Measurements from ENCODE around the gene CCK.

The CCK gene

DNA sequence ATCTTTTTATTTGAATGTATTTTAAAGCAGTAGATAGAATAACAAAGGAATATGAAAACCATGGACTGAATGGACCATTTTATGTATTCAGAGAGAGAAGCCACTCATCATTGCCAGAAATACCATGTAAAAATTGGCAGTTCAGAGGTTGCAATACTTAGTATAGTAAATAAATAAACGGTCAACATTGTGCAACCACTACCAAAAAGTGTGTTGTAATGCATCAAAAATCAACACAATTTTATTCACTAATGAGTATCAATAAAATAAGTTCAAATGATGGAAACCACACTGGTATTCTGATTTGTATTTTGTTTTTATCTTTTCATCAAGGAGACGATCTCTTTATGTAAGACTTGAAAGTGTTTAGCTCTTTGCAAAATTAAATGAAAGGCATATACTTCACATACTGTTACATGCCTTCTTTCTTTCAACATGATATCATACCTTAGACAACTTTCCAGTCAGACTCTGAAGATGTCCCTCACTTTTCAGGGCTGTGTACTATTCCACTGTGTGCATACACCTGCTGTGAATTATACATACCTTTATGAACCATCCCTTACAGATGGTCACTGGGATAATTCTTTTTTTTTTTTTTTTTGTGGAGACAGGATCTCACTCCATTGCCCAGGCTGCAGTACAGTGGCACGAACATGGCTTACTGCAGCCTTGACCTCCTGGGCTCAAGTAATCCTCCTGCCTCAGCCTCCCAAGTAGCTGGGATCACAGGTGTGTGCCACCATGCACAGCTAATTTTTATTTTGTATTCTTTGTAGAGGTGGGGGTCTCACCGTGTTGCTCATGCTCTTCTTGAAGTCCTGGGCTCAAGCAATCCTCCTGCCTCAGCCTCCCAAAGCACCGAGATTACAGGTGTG lies 40.3 kb downstream of the CCK start:
- TF ChIP-seq, protein P1, sequence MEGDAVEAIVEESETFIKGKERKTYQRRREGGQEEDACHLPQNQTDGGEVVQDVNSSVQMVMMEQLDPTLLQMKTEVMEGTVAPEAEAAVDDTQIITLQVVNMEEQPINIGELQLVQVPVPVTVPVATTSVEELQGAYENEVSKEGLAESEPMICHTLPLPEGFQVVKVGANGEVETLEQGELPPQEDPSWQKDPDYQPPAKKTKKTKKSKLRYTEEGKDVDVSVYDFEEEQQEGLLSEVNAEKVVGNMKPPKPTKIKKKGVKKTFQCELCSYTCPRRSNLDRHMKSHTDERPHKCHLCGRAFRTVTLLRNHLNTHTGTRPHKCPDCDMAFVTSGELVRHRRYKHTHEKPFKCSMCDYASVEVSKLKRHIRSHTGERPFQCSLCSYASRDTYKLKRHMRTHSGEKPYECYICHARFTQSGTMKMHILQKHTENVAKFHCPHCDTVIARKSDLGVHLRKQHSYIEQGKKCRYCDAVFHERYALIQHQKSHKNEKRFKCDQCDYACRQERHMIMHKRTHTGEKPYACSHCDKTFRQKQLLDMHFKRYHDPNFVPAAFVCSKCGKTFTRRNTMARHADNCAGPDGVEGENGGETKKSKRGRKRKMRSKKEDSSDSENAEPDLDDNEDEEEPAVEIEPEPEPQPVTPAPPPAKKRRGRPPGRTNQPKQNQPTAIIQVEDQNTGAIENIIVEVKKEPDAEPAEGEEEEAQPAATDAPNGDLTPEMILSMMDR (IDR thresholded peaks at IDR 0.05; ENCODE audit: borderline replicate concordance, insufficient read depth, low read depth, low read length), result no peak
- H3K4me3 ChIP-seq (ENCODE audit: low read depth, low read length), result no peak overlapping the region

GRCh38 chr3:42224658-42225421 lies 41.1 kb downstream of the CCK start:
- TF ChIP-seq, protein P1 (IDR thresholded peaks at IDR 0.05; ENCODE audit: borderline replicate concordance, insufficient read depth, low read depth, low read length), result no peak
- H3K4me3 ChIP-seq (ENCODE audit: low read depth, low read length), result no peak overlapping the region

DNA sequence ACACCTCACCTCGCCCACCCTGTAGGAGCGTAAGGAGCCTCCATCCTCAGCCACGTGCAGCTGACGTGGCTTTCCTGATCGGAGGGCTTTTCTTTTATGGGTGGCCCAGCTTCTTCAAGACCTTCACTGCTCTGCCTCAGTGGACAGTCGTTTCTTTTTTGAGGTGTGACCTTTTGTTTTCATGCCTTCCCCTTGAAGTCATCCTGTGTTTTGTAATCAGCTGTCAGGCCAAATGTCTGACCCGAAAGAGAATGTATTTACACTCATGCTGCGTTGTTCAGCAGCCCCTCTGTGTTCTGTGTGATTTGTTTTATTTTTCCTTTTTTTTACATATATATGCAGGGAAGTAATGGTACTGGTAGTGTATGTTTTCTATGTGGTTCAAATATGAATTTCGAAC lies 41.8 kb downstream of the CCK start:
- TF ChIP-seq, protein P1 (IDR thresholded peaks at IDR 0.05; ENCODE audit: borderline replicate concordance, insufficient read depth, low read depth, low read length), result no peak
- no peak overlapping the region for H3K4me3 ChIP-seq (ENCODE audit: low read depth, low read length)

DNA sequence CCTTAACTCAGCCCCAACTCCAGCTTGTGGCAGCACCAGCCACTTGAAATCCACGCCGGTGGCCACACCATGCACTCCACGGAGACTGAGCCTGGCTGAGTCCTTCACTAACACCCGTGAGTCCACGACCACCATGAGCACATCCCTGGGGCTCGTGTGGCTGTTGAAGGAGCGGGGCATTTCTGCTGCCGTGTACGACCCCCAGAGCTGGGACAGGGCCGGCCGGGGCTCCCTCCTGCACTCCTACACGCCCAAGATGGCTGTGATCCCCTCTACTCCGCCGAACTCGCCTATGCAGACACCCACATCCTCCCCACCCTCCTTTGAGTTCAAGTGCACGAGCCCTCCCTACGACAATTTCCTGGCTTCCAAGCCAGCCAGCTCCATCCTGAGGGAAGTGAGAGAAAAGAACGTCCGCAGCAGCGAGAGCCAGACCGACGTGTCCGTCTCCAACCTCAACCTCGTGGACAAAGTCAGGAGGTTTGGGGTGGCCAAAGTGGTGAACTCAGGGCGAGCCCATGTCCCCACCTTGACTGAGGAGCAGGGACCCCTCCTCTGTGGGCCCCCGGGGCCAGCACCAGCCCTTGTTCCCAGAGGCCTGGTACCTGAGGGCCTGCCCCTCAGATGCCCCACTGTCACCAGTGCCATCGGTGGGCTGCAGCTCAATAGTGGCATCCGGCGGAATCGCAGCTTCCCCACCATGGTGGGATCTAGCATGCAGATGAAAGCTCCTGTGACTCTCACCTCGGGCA lies 42.9 kb downstream of the CCK start:
- TF ChIP-seq, protein P1 (IDR thresholded peaks at IDR 0.05; ENCODE audit: borderline replicate concordance, insufficient read depth, low read depth, low read length), result no peak
- no peak overlapping the region for H3K4me3 ChIP-seq (ENCODE audit: low read depth, low read length)

DNA sequence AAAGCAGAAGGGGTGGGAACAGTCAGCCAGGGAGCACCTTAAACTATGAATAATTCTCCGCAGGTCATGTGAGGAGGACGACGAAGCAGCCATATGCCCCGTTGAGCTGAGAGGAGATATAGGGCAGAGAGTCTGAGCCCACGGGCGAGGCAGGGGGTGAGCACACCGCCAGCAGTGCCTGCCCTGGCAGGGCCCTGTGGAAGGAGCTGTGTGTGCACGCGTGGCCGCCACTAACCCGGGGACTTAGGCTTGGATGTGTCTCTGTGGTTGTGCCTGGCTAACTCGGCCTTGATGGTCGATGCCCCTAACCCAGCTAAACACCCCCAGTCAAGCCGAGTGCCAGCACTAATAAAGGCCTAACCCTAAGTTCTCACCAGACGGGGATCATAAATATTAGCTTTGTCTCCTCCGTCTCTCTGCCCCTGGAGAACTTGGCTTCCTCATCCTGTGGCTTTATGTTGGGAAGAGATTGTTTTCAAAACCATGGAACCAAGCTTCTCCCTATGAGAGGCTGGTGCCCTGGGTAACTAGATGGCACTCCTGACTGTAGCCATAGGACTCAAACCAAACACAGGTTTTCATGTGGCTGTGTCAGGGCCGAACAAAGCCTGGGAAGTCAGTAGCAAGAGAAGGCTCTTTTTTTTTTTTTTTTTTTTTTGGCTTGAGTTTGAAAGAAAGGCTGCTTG lies 45.4 kb downstream of the CCK start:
- no peak overlapping the region for H3K4me3 ChIP-seq (ENCODE audit: low read depth, low read length)
- TF ChIP-seq, protein P1 (IDR thresholded peaks at IDR 0.05; ENCODE audit: borderline replicate concordance, insufficient read depth, low read depth, low read length), result no peak

- TF ChIP-seq, protein P1 (IDR thresholded peaks at IDR 0.05; ENCODE audit: borderline replicate concordance, insufficient read depth, low read depth, low read length), result no peak
- no peak overlapping the region for H3K4me3 ChIP-seq (ENCODE audit: low read depth, low read length)
Observed at GRCh38 chr3:42216931-42217333, 49.1 kb downstream of the CCK start.
